Thoracic aorta (tissue), 2 donors: Measurements from ENCODE around the gene PPP2R3A. TPM values are rescaled to one million over a fixed set of nuclear protein-coding genes. Genes with fewer than 3 reads are reported as not detected.

Experiments used
- ATAC-seq: fragments of 150-250 bp; one replicate; pipeline ENCODE4 v1.8.0; 2017; ENCODE audit warnings: low read depth; ENCODE audit not compliant: insufficient number of reproducible peaks, low FRiP score
- DNase-seq: peaks from one replicate; pipeline ENCODE4 v3.0.0-alpha.2; 2020; ENCODE audit warnings: low spot score
- H3K27ac ChIP-seq, 2 donors: fragments of 200-600 bp; sonication (generic); 1 replicate in 1 of 2; 2 replicates in 1 of 2; pipeline ENCODE4 v1.5.1; 2016; ENCODE audit warnings: mild to moderate bottlenecking in 2 of 2, moderate library complexity in 2 of 2
- H3K27me3 ChIP-seq: fragments of 200-600 bp; sonication (generic); replicated peaks from 2 replicates; pipeline ENCODE4 v1.6.0; 2016; ENCODE audit warnings: mild to moderate bottlenecking; ENCODE audit not compliant: insufficient read depth
- H3K36me3 ChIP-seq: fragments of 200-600 bp; sonication (generic); one replicate; pipeline ENCODE4 v1.5.1; 2016
- H3K4me1 ChIP-seq, 2 donors: fragments of 200-600 bp; sonication (generic); 1 replicate in 1 of 2; 2 replicates in 1 of 2; pipeline versions ENCODE4 v1.5.1 to v1.6.0; 2016; ENCODE audit warnings: low read depth in 2 of 2, mild to moderate bottlenecking in 1 of 2; ENCODE audit not compliant: control insufficient read depth in 1 of 2
- H3K4me3 ChIP-seq: fragments of 200-600 bp; sonication (generic); 2 replicates; pipeline ENCODE4 v1.5.1; 2016; ENCODE audit warnings: mild to moderate bottlenecking
- H3K9me3 ChIP-seq: fragments of 200-600 bp; sonication (generic); 2 replicates; pipeline ENCODE4 v1.5.1; 2016
- CTCF ChIP-seq: fragments of 200-600 bp; sonication (generic); IDR thresholded peaks from one replicate; pipeline ENCODE4 v1.5.1; 2019; ENCODE audit warnings: antibody characterized with exemption
- total RNA-seq, 2 donors: library from RNA; depleted of rRNA; stranded (reverse); fragments of >200 nt; gene quantifications; one replicate each; pipeline versions ENCODE4 v1.1.0 to v1.2.3, GENCODE V29; 2016

PPP2R3A gene
- total RNA-seq, 2 donors from 2014 or later = 6.8 to 18.0 TPM

GRCh38 chr3:136173939-136174490 is 208.5 kb downstream of the PPP2R3A start:
- H3K36me3 ChIP-seq = no peaks in the 10 kb centered on the region
- no peak for TF ChIP-seq CTCF
- H3K27ac ChIP-seq = no peak overlapping the region
- H3K4me1 ChIP-seq = peaks cover 17 to 58% of the 10 kb centered on the region in 2 donors
- no peak for DNase-seq
- ATAC-seq = no peak
- no peaks in the 10 kb centered on the region for H3K9me3 ChIP-seq
- no peaks in the 10 kb centered on the region for H3K27me3 ChIP-seq
- H3K4me3 ChIP-seq = no peak overlapping the region

- Histone ChIP-seq H3K27me3 (no peaks in the 10 kb centered on the region), H3K9me3 (no peaks in the 10 kb centered on the region), H3K4me3 (no peak overlapping the region), H3K4me1 (peaks cover 22 to 69% of the 10 kb centered on the region in 2 donors), H3K36me3 (no peaks in the 10 kb centered on the region), H3K27ac (no peak overlapping the region)
- ATAC-seq (no peak), DNase-seq (no peak)
- TF ChIP-seq CTCF = no peak
These were observed 212.3 kb downstream of the PPP2R3A start for GRCh38 chr3:136177876-136178275.

GRCh38 chr3:136181741-136182140 is 216.2 kb downstream of the PPP2R3A start:
- ATAC-seq (no peak), DNase-seq (no peak)
- Histone ChIP-seq H3K9me3 (no peaks in the 10 kb centered on the region), H3K27me3 (no peaks in the 10 kb centered on the region), H3K27ac (no peak overlapping the region), H3K36me3 (no peaks in the 10 kb centered on the region), H3K4me1 (peaks cover 31 to 68% of the 10 kb centered on the region in 2 donors), H3K4me3 (no peak overlapping the region)
- no peak for TF ChIP-seq CTCF

GRCh38 chr3:136184703-136185102 is 219.2 kb downstream of the PPP2R3A start:
- Histone ChIP-seq H3K27ac (no peak overlapping the region), H3K4me3 (no peak overlapping the region), H3K4me1 (peaks cover 47 to 62% of the 10 kb centered on the region in 2 donors), H3K36me3 (no peaks in the 10 kb centered on the region), H3K9me3 (no peaks in the 10 kb centered on the region), H3K27me3 (no peaks in the 10 kb centered on the region)
- no peak for ATAC-seq
- no peak for DNase-seq
- no peak for TF ChIP-seq CTCF

GRCh38 chr3:136186344-136186743 is 220.8 kb downstream of the PPP2R3A start:
- ATAC-seq (no peak), DNase-seq (no peak)
- no peak for TF ChIP-seq CTCF
- Histone ChIP-seq H3K4me1 (peaks cover 58 to 66% of the 10 kb centered on the region in 2 donors), H3K27ac (no peak overlapping the region), H3K4me3 (no peak overlapping the region), H3K9me3 (no peaks in the 10 kb centered on the region), H3K36me3 (no peaks in the 10 kb centered on the region), H3K27me3 (no peaks in the 10 kb centered on the region)
